IMR-90 (cell line): Measurements from ENCODE around the gene POU3F3. TPM values are rescaled to one million over a fixed set of nuclear protein-coding genes. Genes with fewer than 3 reads are reported as not detected.

Experiments used
- ATAC-seq: fragments of 200-7000 bp; cut with Tn5 transposase; 2 replicates; pipeline ENCODE4 v1.9.1; 2020; ENCODE audit warnings: low read depth, mild to moderate bottlenecking, moderate library complexity
- BruUV-seq: library from RNA; stranded (reverse); fragments of 400-500 nt; replicated peaks from 2 replicates; lab custom pipeline; 2021; lab: Mats Ljungman, UMichigan
- CTCF ChIA-PET: fragments of 300-600 bp; formaldehyde crosslinking; extraction: SDS; loops from one replicate; lab custom pipeline; 2021; ENCODE audit warnings: antibody characterized with exemption; lab: Yijun Ruan, JAX
- POLR2A ChIA-PET: fragments of 300-600 bp; sonication (Branson Sonifier 250); formaldehyde crosslinking; loops from one replicate; lab custom pipeline; 2022; ENCODE audit warnings: antibody characterized with exemption; ENCODE audit not compliant: unreplicated experiment; lab: Charles Lee
- DNase-seq: peaks from one replicate; pipeline ENCODE4 v3.0.0; 2013
- H2AFZ ChIP-seq: replicated peaks from 2 replicates; pipeline ENCODE3; 2013; ENCODE audit warnings: low read length, mild to moderate bottlenecking; ENCODE audit not compliant: poor library complexity
- H2AK5ac ChIP-seq: 2 replicates; pipeline ENCODE4 v1.6.1; 2013; ENCODE audit warnings: low read depth, low read length, inconsistent platforms
- H2AK9ac ChIP-seq: replicated peaks from 2 replicates; pipeline ENCODE3; 2013; ENCODE audit warnings: mild to moderate bottlenecking, low read depth, low read length, moderate library complexity; ENCODE audit not compliant: poor library complexity
- H2BK120ac ChIP-seq: 2 replicates; pipeline ENCODE4 v1.6.1; 2013; ENCODE audit warnings: low read depth, low read length, inconsistent platforms
- H2BK15ac ChIP-seq: 3 replicates; pipeline ENCODE4 v1.6.1; 2013; ENCODE audit warnings: low read depth, low read length, inconsistent platforms
- H2BK20ac ChIP-seq: 2 replicates; pipeline ENCODE4 v1.6.1; 2013; ENCODE audit warnings: low read depth, mild to moderate bottlenecking, inconsistent platforms, low read length, moderate library complexity
- H2BK5ac ChIP-seq: 2 replicates; pipeline ENCODE4 v1.6.1; 2013; ENCODE audit warnings: mild to moderate bottlenecking, low read depth, low read length, inconsistent platforms; ENCODE audit not compliant: poor library complexity, severe bottlenecking
- H3K14ac ChIP-seq: replicated peaks from 2 replicates; pipeline ENCODE4 v1.6.1; 2013; ENCODE audit warnings: low read depth, low read length, inconsistent platforms
- H3K18ac ChIP-seq: 2 replicates; pipeline ENCODE4 v1.6.1; 2013; ENCODE audit warnings: low read depth, low read length, control low read depth
- H3K23ac ChIP-seq: 2 replicates; pipeline ENCODE4 v1.6.1; 2013; ENCODE audit warnings: low read depth, low read length, inconsistent platforms
- H3K27ac ChIP-seq: 2 replicates; pipeline ENCODE4 v1.5.1; 2013; ENCODE audit warnings: mild to moderate bottlenecking, control low read depth, low read length; ENCODE audit not compliant: insufficient read depth
- H3K27me3 ChIP-seq: 2 replicates; pipeline ENCODE4 v1.6.1; 2013; ENCODE audit warnings: low read length; ENCODE audit not compliant: control insufficient read depth, insufficient read depth
- H3K36me3 ChIP-seq: 2 replicates; pipeline ENCODE4 v1.6.1; 2013; ENCODE audit warnings: low read length, mixed read lengths; ENCODE audit not compliant: control insufficient read depth, insufficient read depth
- H3K4ac ChIP-seq: 2 replicates; pipeline ENCODE4 v1.6.1; 2013; ENCODE audit warnings: low read depth, low read length, inconsistent platforms
- H3K4me1 ChIP-seq: 2 replicates; pipeline ENCODE4 v1.6.1; 2013; ENCODE audit warnings: low read length, mixed read lengths; ENCODE audit not compliant: control insufficient read depth, insufficient read depth
- H3K4me2 ChIP-seq: 2 replicates; pipeline ENCODE4 v1.6.1; 2013; ENCODE audit warnings: low read depth, mild to moderate bottlenecking, control low read depth, low read length, moderate library complexity
- H3K4me3 ChIP-seq: 2 replicates; pipeline ENCODE4 v1.5.1; 2013; ENCODE audit warnings: low read depth, mild to moderate bottlenecking, control low read depth, low read length, moderate library complexity; ENCODE audit not compliant: insufficient read depth
- H3K56ac ChIP-seq: 2 replicates; pipeline ENCODE4 v1.6.1; 2013; ENCODE audit warnings: low read length, inconsistent platforms; ENCODE audit not compliant: insufficient read depth; ENCODE audit errors: extremely low read depth
- H3K79me1 ChIP-seq, 2 experiments: 2 replicates each; pipeline ENCODE4 v1.6.1; 2013; ENCODE audit warnings: low read length in 2 of 2, inconsistent platforms in 1 of 2, low read depth in 1 of 2
- H3K9ac ChIP-seq: 2 replicates; pipeline ENCODE4 v1.6.1; 2013; ENCODE audit warnings: low read depth, low read length, control low read depth
- H3K9me1 ChIP-seq: 2 replicates; pipeline ENCODE4 v1.6.1; 2013; ENCODE audit warnings: low read length, inconsistent platforms; ENCODE audit not compliant: insufficient read depth
- H3K9me3 ChIP-seq: 2 replicates; pipeline ENCODE4 v1.6.1; 2013; ENCODE audit warnings: low read length; ENCODE audit not compliant: control insufficient read depth, insufficient read depth
- H4K20me1 ChIP-seq: 2 replicates; pipeline ENCODE4 v1.6.1; 2013; ENCODE audit warnings: low read length, inconsistent platforms; ENCODE audit not compliant: insufficient read depth
- H4K5ac ChIP-seq: 2 replicates; pipeline ENCODE4 v1.6.1; 2013; ENCODE audit warnings: mild to moderate bottlenecking, low read depth, low read length, control low read depth
- H4K8ac ChIP-seq, 2 experiments: 2 replicates each; pipeline ENCODE4 v1.6.1; 2013; ENCODE audit warnings: low read depth in 2 of 2, low read length in 2 of 2, control low read depth in 1 of 2, inconsistent platforms in 1 of 2
- H4K91ac ChIP-seq: 2 replicates; pipeline ENCODE4 v1.6.1; 2013; ENCODE audit warnings: low read depth, low read length, inconsistent platforms; ENCODE audit not compliant: insufficient read depth
- BHLHE40 ChIP-seq: fragments of 150-350 bp; IDR thresholded peaks from 2 replicates; pipeline ENCODE4 v1.6.1; 2016; ENCODE audit warnings: mild to moderate bottlenecking, low read depth, low read length
- CHD1 ChIP-seq: IDR thresholded peaks from 2 replicates; pipeline ENCODE4 v1.6.1; 2012; ENCODE audit warnings: low read depth, low read length, improper control_type of control experiment
- MAZ ChIP-seq: IDR thresholded peaks from 2 replicates; pipeline ENCODE4 v1.6.1; 2012; ENCODE audit warnings: low read depth, mild to moderate bottlenecking, low read length, improper control_type of control experiment, moderate library complexity, borderline replicate concordance
- MXI1 ChIP-seq: IDR thresholded peaks from 2 replicates; pipeline ENCODE4 v1.6.1; 2012; ENCODE audit warnings: low read depth, mild to moderate bottlenecking, low read length, moderate library complexity, borderline replicate concordance
- POLR2A ChIP-seq: IDR thresholded peaks from 2 replicates; pipeline ENCODE4 v1.6.1; 2012; ENCODE audit warnings: mild to moderate bottlenecking, low read depth, low read length
- RAD21 ChIP-seq: IDR thresholded peaks from 2 replicates; pipeline ENCODE4 v1.6.1; 2012; ENCODE audit warnings: low read length, improper control_type of control experiment
- RFX5 ChIP-seq: IDR thresholded peaks from 2 replicates; pipeline ENCODE4 v1.8.0; 2012; ENCODE audit warnings: low read depth, mild to moderate bottlenecking, low read length, moderate library complexity
- SMC3 ChIP-seq: fragments of 150-350 bp; IDR thresholded peaks from 2 replicates; pipeline ENCODE4 v1.6.1; 2016; ENCODE audit warnings: low read depth, mild to moderate bottlenecking, antibody characterized with exemption, low read length, moderate library complexity
- WGBS, 2 experiments: methylation state at CpG; one replicate each; pipeline versions ENCODE4 v1.1.5 to v1.1.7; 2013; ENCODE audit warnings: missing lambda C conversion rate in 2 of 2; ENCODE audit not compliant: insufficient read length in 1 of 2; ENCODE audit errors: extremely low coverage in 2 of 2; 5-methylcytosine and 5-hydroxymethylcytosine counted together
- dilution Hi-C: fragments of 300-500 bp; cut with HindIII; formaldehyde crosslinking; loops from one replicate; pipeline ENCODE4 v1.14.3; 2018; ENCODE audit warnings: low sequenced_read_pairs; ENCODE audit not compliant: unreplicated experiment
- in situ Hi-C: fragments of 300-500 bp; cut with MboI; formaldehyde crosslinking; loops from 3 replicates; pipeline ENCODE4 v1.14.3; 2019; ENCODE audit warnings: low sequenced_read_pairs, inconsistent platforms, mixed read lengths
- intact Hi-C: fragments of 100-400 bp; cut with micrococcal nuclease; formaldehyde crosslinking; loops from 2 replicates; pipeline ENCODE4 v1.10.0; 2022
- polyA plus RNA-seq, 3 experiments: library from polyadenylated mRNA; depleted of rRNA; stranded (reverse); fragments of >200 nt; gene quantifications; 2 replicates each; pipeline ENCODE4 v1.2.3, GENCODE V29; 2012; ENCODE audit warnings: low replicate concordance in 1 of 3
- total RNA-seq: library from RNA; depleted of rRNA; stranded (reverse); fragments of >200 nt; gene quantifications from 2 replicates; pipeline ENCODE4 v1.2.3, GENCODE V29; 2012
- TF ChIP-seq, protein P1 (sequence below): fragments of 150-350 bp; IDR thresholded peaks from 2 replicates; pipeline ENCODE4 v1.6.1; 2016; ENCODE audit warnings: low read depth, mild to moderate bottlenecking, low read length, moderate library complexity, borderline replicate concordance
- TF ChIP-seq, protein P2 (sequence below): conservative IDR thresholded peaks from 2 replicates; pipeline ENCODE4 v1.5.1; 2012; ENCODE audit warnings: mild to moderate bottlenecking, low read depth, low read length, improper control_type of control experiment

Gene POU3F3
- total and polyA plus RNA-seq, 2 of the 4 experiments (the other 2 are of a cell fraction), result not detected

DNA sequence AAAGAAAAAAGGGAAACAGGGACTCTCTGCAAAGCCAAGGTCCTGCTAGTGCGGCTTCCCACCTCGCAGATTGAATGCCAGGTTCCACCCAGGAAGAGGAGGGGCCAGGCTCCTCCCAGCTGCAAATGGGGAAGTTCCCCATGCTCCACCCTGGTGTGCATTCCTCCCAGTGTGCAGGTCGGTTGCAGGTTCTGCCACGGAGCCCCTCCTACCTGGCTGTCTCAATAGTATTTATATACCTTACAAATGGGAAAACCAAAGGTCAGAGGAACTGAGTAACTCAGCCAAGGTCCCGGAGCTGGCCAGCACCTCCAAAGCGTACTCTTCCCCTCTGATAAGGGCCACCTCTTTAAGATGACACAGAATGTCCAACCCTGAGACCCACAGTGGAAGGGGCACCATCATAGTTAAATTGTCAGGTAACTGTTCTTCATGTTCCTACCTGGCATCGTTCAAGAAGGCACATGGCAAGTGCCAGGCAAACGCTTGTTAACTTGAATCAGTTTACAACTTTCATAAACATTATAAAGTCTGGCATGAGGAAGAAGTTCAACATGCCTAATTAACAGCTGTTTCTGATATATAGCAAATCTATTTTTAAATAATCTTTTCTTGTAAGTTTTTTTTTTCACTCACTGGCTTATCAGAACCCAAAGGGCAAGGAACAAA, 35.5 kb downstream of the POU3F3 start:
- no peak overlapping the region for H2BK15ac ChIP-seq
- no peak overlapping the region for H3K14ac ChIP-seq
- in situ Hi-C loops, result loop anchor here (25.0 kb wide), 1 partner anchor 1727 kb away; no protein-coding TSS in a partner anchor
- H3K4ac ChIP-seq, result no peak overlapping the region
- H2BK120ac ChIP-seq, result no peak overlapping the region
- H3K23ac ChIP-seq, result no peak overlapping the region
- H3K56ac ChIP-seq, result no peak overlapping the region
- no peak overlapping the region for H3K9ac ChIP-seq
- H3K9me3 ChIP-seq, result no peaks in the 10 kb centered on the region
- no peak overlapping the region for H2AFZ ChIP-seq
- ATAC-seq, result no peak
- H3K4me2 ChIP-seq, result no peak overlapping the region
- H3K4me3 ChIP-seq, result no peak overlapping the region
- H3K79me1 ChIP-seq, result no peaks in the 10 kb centered on the region
- H3K36me3 ChIP-seq, result no peaks in the 10 kb centered on the region
- TF ChIP-seq CHD1, result no peak
- no peak for TF ChIP-seq SMC3
- TF ChIP-seq BHLHE40, result no peak
- TF ChIP-seq, protein P1, sequence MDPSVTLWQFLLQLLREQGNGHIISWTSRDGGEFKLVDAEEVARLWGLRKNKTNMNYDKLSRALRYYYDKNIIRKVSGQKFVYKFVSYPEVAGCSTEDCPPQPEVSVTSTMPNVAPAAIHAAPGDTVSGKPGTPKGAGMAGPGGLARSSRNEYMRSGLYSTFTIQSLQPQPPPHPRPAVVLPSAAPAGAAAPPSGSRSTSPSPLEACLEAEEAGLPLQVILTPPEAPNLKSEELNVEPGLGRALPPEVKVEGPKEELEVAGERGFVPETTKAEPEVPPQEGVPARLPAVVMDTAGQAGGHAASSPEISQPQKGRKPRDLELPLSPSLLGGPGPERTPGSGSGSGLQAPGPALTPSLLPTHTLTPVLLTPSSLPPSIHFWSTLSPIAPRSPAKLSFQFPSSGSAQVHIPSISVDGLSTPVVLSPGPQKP, result no peak
- TF ChIP-seq MAZ, result no peak
- TF ChIP-seq, protein P2, sequence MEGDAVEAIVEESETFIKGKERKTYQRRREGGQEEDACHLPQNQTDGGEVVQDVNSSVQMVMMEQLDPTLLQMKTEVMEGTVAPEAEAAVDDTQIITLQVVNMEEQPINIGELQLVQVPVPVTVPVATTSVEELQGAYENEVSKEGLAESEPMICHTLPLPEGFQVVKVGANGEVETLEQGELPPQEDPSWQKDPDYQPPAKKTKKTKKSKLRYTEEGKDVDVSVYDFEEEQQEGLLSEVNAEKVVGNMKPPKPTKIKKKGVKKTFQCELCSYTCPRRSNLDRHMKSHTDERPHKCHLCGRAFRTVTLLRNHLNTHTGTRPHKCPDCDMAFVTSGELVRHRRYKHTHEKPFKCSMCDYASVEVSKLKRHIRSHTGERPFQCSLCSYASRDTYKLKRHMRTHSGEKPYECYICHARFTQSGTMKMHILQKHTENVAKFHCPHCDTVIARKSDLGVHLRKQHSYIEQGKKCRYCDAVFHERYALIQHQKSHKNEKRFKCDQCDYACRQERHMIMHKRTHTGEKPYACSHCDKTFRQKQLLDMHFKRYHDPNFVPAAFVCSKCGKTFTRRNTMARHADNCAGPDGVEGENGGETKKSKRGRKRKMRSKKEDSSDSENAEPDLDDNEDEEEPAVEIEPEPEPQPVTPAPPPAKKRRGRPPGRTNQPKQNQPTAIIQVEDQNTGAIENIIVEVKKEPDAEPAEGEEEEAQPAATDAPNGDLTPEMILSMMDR, result no peak
- no peak for TF ChIP-seq MXI1
- no peak for TF ChIP-seq RAD21
- no peak for TF ChIP-seq RFX5
- no peak for TF ChIP-seq POLR2A
- no peaks in the 10 kb centered on the region for H3K27me3 ChIP-seq
- no peak overlapping the region for H4K8ac ChIP-seq
- no peak overlapping the region for H3K27ac ChIP-seq
- CTCF ChIA-PET, result interaction anchor here (0.6 kb wide), 1 partner anchor 22 kb away, joined by 5 read pairs; no protein-coding TSS in a partner anchor
- no peak overlapping the region for H2BK20ac ChIP-seq
- H4K20me1 ChIP-seq, result no peaks in the 10 kb centered on the region
- no peak overlapping the region for H2AK9ac ChIP-seq
- no peaks in the 10 kb centered on the region for H3K9me1 ChIP-seq
- no peak for DNase-seq
- no CpG with 5 or more reads among the region's 8 CpGs for WGBS, 2 experiments
- intact Hi-C loops, result no loop called here
- H4K5ac ChIP-seq, result no peak overlapping the region
- H2BK5ac ChIP-seq, result no peak overlapping the region
- no peak overlapping the region for H2AK5ac ChIP-seq
- no peak overlapping the region for H4K91ac ChIP-seq
- dilution Hi-C loops, result no loop called here
- H3K18ac ChIP-seq, result no peak overlapping the region
- H3K4me1 ChIP-seq, result no peaks in the 10 kb centered on the region
- BruUV-seq, result no TSS peak
- POLR2A ChIA-PET, result no interaction called here
